DLD1 (cell line): ENCODE data around the gene TSHZ2.
"Not testable (repeated sequence)": the region's sequence is repeated elsewhere in the genome, so short reads cannot be mapped to it uniquely, and the experiment has no call there.

Experiments used
- in situ Hi-C: cut with HindIII; loops from 2 replicates; pipeline ENCODE4 v1.10.0; 2017; ENCODE audit warnings: low sequenced_read_pairs

TSHZ2 gene

GRCh38 chr20:53487461-53488200 is 515.5 kb downstream of the TSHZ2 start:
- in situ Hi-C loops, result no loop called here

GRCh38 chr20:53488775-53489272 is 516.7 kb downstream of the TSHZ2 start:
- in situ Hi-C loops, result no loop called here

GRCh38 chr20:53489528-53489927 is 517.4 kb downstream of the TSHZ2 start:
- in situ Hi-C loops, result no loop called here

GRCh38 chr20:53490620-53491019 is 518.5 kb downstream of the TSHZ2 start:
- in situ Hi-C loops, result no loop called here

GRCh38 chr20:53491462-53491861 is 519.3 kb downstream of the TSHZ2 start:
- in situ Hi-C loops, result no loop called here

- in situ Hi-C loops, result no loop called here
Measured at GRCh38 chr20:53492212-53492611, 520.1 kb downstream of the TSHZ2 start.

GRCh38 chr20:53493311-53493857 is 521.2 kb downstream of the TSHZ2 start:
- in situ Hi-C loops, result no loop called here

GRCh38 chr20:53494753-53495152 is 522.6 kb downstream of the TSHZ2 start:
- in situ Hi-C loops, result no loop called here

GRCh38 chr20:53495398-53496092 is 523.4 kb downstream of the TSHZ2 start:
- in situ Hi-C loops, result no loop called here

GRCh38 chr20:53497246-53497645 is 525.1 kb downstream of the TSHZ2 start:
- in situ Hi-C loops, result no loop called here

- in situ Hi-C loops, result no loop called here
Measured at GRCh38 chr20:53498341-53498740, 526.2 kb downstream of the TSHZ2 start.

- in situ Hi-C loops, result no loop called here
Measured at GRCh38 chr20:53500651-53501050, 528.5 kb downstream of the TSHZ2 start.

GRCh38 chr20:53502820-53503219 is 530.7 kb downstream of the TSHZ2 start:
- in situ Hi-C loops, result no loop called here

GRCh38 chr20:53503517-53503919 is 531.4 kb downstream of the TSHZ2 start:
- in situ Hi-C loops, result no loop called here

- in situ Hi-C loops, result not testable (repeated sequence)
Measured at GRCh38 chr20:53504106-53504505, 531.9 kb downstream of the TSHZ2 start.

GRCh38 chr20:53510262-53510661 is 538.1 kb downstream of the TSHZ2 start:
- in situ Hi-C loops, result no loop called here

- in situ Hi-C loops, result no loop called here
Measured at GRCh38 chr20:53510704-53511103, 538.5 kb downstream of the TSHZ2 start.

- in situ Hi-C loops, result no loop called here
Measured at GRCh38 chr20:53512076-53512475, 539.9 kb downstream of the TSHZ2 start.

GRCh38 chr20:53513168-53513488 is 541.0 kb downstream of the TSHZ2 start:
- in situ Hi-C loops, result no loop called here

- in situ Hi-C loops, result no loop called here
Measured at GRCh38 chr20:53513489-53514298, 541.5 kb downstream of the TSHZ2 start.

GRCh38 chr20:53515749-53516148 is 543.6 kb downstream of the TSHZ2 start:
- in situ Hi-C loops, result no loop called here
